Tibial nerve (tissue), 4 donors: ENCODE measurements around the gene SLC25A46. TPM values are rescaled to one million over a fixed set of nuclear protein-coding genes. Genes with fewer than 3 reads are reported as not detected.
"Not testable (repeated sequence)": the region's sequence is repeated elsewhere in the genome, so short reads cannot be mapped to it uniquely, and the experiment has no call there.

ENCODE experiments used
- DNase-seq, 2 donors: peaks; one replicate each; pipeline ENCODE4 v3.0.0-alpha.2; 2019; ENCODE audit warnings: low spot score in 2 of 2
- H3K27ac ChIP-seq, 4 donors: fragments of 200-600 bp; sonication (generic) in 3 of 4; one replicate each; pipeline ENCODE4 v1.5.1; 2017 to 2019; ENCODE audit warnings: mild to moderate bottlenecking in 1 of 4
- H3K27me3 ChIP-seq, 2 donors: fragments of 200-600 bp; sonication (generic) in 1 of 2; one replicate each; pipeline versions ENCODE4 v1.5.1 to v1.6.0; 2017 to 2019
- H3K36me3 ChIP-seq, 3 donors: fragments of 200-600 bp; sonication (generic); one replicate each; pipeline ENCODE4 v1.5.1; 2018 to 2019
- H3K4me1 ChIP-seq, 4 donors: fragments of 200-600 bp; sonication (generic) in 3 of 4; one replicate each; pipeline ENCODE4 v1.5.1; 2017 to 2019
- H3K4me3 ChIP-seq, 4 donors: fragments of 200-600 bp; sonication (generic) in 3 of 4; one replicate each; pipeline ENCODE4 v1.5.1; 2017 to 2019; ENCODE audit warnings: mild to moderate bottlenecking in 1 of 4, moderate library complexity in 1 of 4
- H3K9me3 ChIP-seq, 4 donors: fragments of 200-600 bp; sonication (generic) in 3 of 4; one replicate each; pipeline ENCODE4 v1.5.1; 2017 to 2019
- EP300 ChIP-seq, 2 donors: sonication (generic); formaldehyde crosslinking; IDR thresholded peaks; one replicate each; pipeline ENCODE4 v1.6.1; 2017; ENCODE audit warnings: antibody characterized with exemption in 2 of 2, mild to moderate bottlenecking in 1 of 2
- POLR2A ChIP-seq, 2 donors: fragments of 450-650 bp; IDR thresholded peaks; one replicate each; pipeline ENCODE4 v1.6.1; 2017; ENCODE audit warnings: antibody characterized with exemption in 2 of 2, mild to moderate bottlenecking in 2 of 2, moderate library complexity in 2 of 2
- WGBS, 2 donors: methylation state at CpG; one replicate each; pipeline ENCODE4 v1.1.5; 2018; 5-methylcytosine and 5-hydroxymethylcytosine counted together
- total RNA-seq, 4 donors: library from RNA; depleted of rRNA; stranded (reverse); fragments of >200 nt; gene quantifications; one replicate each; pipeline ENCODE4 v1.1.0, GENCODE V29; 2016
- TF ChIP-seq, protein P1 (sequence below), 5 experiments: fragments of 200-600 bp in 3 of 5; fragments of 450-650 bp in 2 of 5; sonication (generic) in 3 of 5; IDR thresholded peaks; one replicate each; pipeline ENCODE4 v1.5.1; 2016 to 2019; ENCODE audit warnings: antibody characterized with exemption in 5 of 5, mild to moderate bottlenecking in 3 of 5, moderate library complexity in 2 of 5

SLC25A46 gene
- total RNA-seq: 10 to 100 TPM; 45.6 to 58.4 (median 48.7) TPM

- TF ChIP-seq, protein P1, sequence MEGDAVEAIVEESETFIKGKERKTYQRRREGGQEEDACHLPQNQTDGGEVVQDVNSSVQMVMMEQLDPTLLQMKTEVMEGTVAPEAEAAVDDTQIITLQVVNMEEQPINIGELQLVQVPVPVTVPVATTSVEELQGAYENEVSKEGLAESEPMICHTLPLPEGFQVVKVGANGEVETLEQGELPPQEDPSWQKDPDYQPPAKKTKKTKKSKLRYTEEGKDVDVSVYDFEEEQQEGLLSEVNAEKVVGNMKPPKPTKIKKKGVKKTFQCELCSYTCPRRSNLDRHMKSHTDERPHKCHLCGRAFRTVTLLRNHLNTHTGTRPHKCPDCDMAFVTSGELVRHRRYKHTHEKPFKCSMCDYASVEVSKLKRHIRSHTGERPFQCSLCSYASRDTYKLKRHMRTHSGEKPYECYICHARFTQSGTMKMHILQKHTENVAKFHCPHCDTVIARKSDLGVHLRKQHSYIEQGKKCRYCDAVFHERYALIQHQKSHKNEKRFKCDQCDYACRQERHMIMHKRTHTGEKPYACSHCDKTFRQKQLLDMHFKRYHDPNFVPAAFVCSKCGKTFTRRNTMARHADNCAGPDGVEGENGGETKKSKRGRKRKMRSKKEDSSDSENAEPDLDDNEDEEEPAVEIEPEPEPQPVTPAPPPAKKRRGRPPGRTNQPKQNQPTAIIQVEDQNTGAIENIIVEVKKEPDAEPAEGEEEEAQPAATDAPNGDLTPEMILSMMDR (IDR thresholded peaks at IDR 0.05): no peak
- TF ChIP-seq POLR2A (IDR thresholded peaks at IDR 0.05) (peak; percentile 14 to 24), EP300 (IDR thresholded peaks at IDR 0.05) (peak in 1 of 2 donors; percentile 85)
- Histone ChIP-seq H3K27me3 (no peaks in the 10 kb centered on the region), H3K4me3 (peak within 1 kb of the TSS; percentile 79 to 88 (median 86)), H3K9me3 (no peaks in the 10 kb centered on the region), H3K4me1 (peaks cover 0 to 32% (median 3%) of the 10 kb centered on the region in 4 donors), H3K27ac (peak within 1 kb of the TSS; percentile 49 to 90 (median 86)), H3K36me3 (no peaks in the 10 kb centered on the region)
- WGBS, 2 donors: 0% methylated on average over 26 to 62 of the region's 62 CpGs
- peak; percentile 72 to 84 for DNase-seq
Observed at GRCh38 chr5:110738812-110739651, at the start of gene SLC25A46. SLC25A46 (plus strand) TSS chr5:110739007; CDS start chr5:110739120, 113 bp downstream.

GRCh38 chr5:110690587-110690986 lies 48.2 kb upstream of the SLC25A46 start:
- not testable (repeated sequence) for H3K4me3 ChIP-seq, H3K9me3 ChIP-seq, H3K27me3 ChIP-seq, DNase-seq, H3K27ac ChIP-seq, H3K36me3 ChIP-seq, H3K4me1 ChIP-seq
- 91% methylated on average over 1 of the region's 1 CpG for WGBS, 2 donors

DNA sequence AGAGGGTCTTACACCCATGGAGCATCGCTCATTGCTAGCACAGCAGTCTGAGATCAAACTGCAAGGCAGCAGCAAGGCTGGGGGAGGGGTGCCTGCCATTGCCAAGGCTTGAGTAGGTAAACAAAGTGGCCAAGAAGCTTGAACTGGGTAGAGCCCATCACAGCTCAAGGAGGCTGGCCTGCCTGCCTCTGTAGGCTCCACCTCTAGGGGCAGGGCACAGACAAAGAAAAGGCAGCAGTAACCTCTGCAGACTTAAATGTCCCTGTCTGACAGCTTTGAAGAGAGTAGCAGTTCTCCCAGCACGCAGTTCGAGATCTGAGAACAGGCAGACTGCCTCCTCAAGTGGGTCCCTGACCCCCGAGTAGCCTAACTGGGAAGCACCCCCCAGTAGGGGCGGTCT lies 46.1 kb upstream of the SLC25A46 start:
- not testable (repeated sequence) for DNase-seq, H3K4me1 ChIP-seq, H3K9me3 ChIP-seq, H3K36me3 ChIP-seq, H3K27ac ChIP-seq, H3K4me3 ChIP-seq, H3K27me3 ChIP-seq
- 79 to 92% methylated on average over 3 to 5 of the region's 5 CpGs for WGBS, 2 donors

DNA sequence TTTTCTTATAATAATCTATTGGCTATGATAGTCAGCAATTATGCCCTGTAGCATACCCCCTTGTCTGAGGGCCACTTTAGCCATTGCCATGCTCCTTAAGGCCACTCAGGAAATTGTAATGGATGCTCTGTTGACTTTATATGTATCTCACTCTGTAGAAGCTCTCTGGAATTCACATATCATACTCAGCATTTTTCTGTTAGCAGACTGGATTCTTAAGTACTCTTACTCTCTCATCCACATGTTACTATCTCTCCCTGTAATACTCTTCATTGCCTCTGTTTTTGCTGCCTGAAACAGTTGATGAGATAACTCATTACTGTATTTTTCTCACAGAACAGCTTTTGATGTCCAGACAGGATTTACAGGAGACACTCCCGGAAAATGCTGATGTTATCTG lies 36.5 kb upstream of the SLC25A46 start:
- no peak for TF ChIP-seq EP300 (IDR thresholded peaks at IDR 0.05)
- TF ChIP-seq POLR2A (IDR thresholded peaks at IDR 0.05): no peak
- TF ChIP-seq, protein P1 (IDR thresholded peaks at IDR 0.05): no peak
- DNase-seq: no peak

GRCh38 chr5:110702704-110703103 lies 36.1 kb upstream of the SLC25A46 start:
- peak overlapping the region in 3 of 4 donors; percentile 23 to 71 (median 49) for H3K27ac ChIP-seq
- no peak for DNase-seq
- peaks cover 0 to 11% (median 0%) of the 10 kb centered on the region in 4 donors for H3K4me1 ChIP-seq
- TF ChIP-seq EP300 (IDR thresholded peaks at IDR 0.05) (no peak), POLR2A (IDR thresholded peaks at IDR 0.05) (no peak)
- TF ChIP-seq, protein P1 (IDR thresholded peaks at IDR 0.05): no peak
- H3K4me3 ChIP-seq: no peak overlapping the region
- H3K27me3 ChIP-seq: no peaks in the 10 kb centered on the region
- 33 to 35% methylated on average over 3 of the region's 3 CpGs for WGBS, 2 donors
- no peaks in the 10 kb centered on the region for H3K36me3 ChIP-seq
- no peaks in the 10 kb centered on the region for H3K9me3 ChIP-seq

More for the DNA sequence above, 36.5 kb upstream of the SLC25A46 start:
- peaks cover 0 to 11% (median 0%) of the 10 kb centered on the region in 4 donors for H3K4me1 ChIP-seq
- no peaks in the 10 kb centered on the region for H3K36me3 ChIP-seq
- 59 to 76% methylated on average over 1 of the region's 1 CpG for WGBS, 2 donors
- H3K27me3 ChIP-seq: no peaks in the 10 kb centered on the region
- H3K4me3 ChIP-seq: no peak overlapping the region
- no peaks in the 10 kb centered on the region for H3K9me3 ChIP-seq
- peak overlapping the region in 1 of 4 donors; percentile 71 for H3K27ac ChIP-seq

DNA sequence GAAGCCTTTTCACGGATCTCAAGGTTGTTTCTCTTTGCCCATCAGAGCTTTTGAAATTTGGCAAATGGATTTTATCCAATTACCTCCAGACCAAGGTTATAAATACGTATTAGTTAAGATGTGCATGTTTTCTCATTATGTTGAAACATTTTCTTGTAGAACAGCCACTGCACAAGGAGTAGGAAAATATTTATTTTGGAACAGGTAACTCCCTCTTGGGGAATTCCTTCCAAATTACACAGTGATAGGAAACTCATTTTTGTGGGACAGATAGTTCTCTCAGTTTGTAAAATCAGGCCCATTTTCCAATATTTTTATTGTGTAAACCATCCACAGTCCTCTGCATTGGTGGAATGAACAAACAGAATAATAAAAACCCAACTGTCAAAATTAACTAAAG lies 35.3 kb upstream of the SLC25A46 start:
- Histone ChIP-seq H3K4me1 (peaks cover 0 to 11% (median 0%) of the 10 kb centered on the region in 4 donors), H3K4me3 (no peak overlapping the region), H3K9me3 (no peaks in the 10 kb centered on the region), H3K27ac (peak overlapping the region in 2 of 4 donors; percentile 17 to 71), H3K36me3 (no peaks in the 10 kb centered on the region), H3K27me3 (no peaks in the 10 kb centered on the region)
- WGBS, 2 donors: 51 to 56% methylated on average over 2 of the region's 2 CpGs
- TF ChIP-seq EP300 (IDR thresholded peaks at IDR 0.05) (peak in 1 of 2 donors; percentile 54), POLR2A (IDR thresholded peaks at IDR 0.05) (no peak)
- TF ChIP-seq, protein P1 (IDR thresholded peaks at IDR 0.05): peak in 1 of 5 experiments; percentile 12
- DNase-seq: no peak
